NCI-H2196 treated with DMSO at 0.1 percent for 48 hours (cell line): ENCODE results near the gene ZDBF2.
"Not testable (repeated sequence)": the region's sequence is repeated elsewhere in the genome, so short reads cannot be mapped to it uniquely, and the experiment has no call there.

Source experiments
- DNase-seq: peaks from one replicate; lab custom pipeline; 2025; ENCODE audit not compliant: unreplicated experiment; lab: John Stamatoyannopoulos, UW

ZDBF2 gene

GRCh38 chr2:206274434-206275311 lies at the start of gene ZDBF2:
TSS of gene ZDBF2 (plus strand) at chr2:206274663. CDS start at chr2:206281850, 7,187 bp downstream.
- DNase-seq: no peak

- no peak for DNase-seq
Observed at GRCh38 chr2:206225435-206226232, 48.8 kb upstream of the ZDBF2 start.

- not testable (repeated sequence) for DNase-seq
Observed at GRCh38 chr2:206228636-206229035, 45.8 kb upstream of the ZDBF2 start.

- DNase-seq: no peak
Observed at GRCh38 chr2:206229642-206230041, 44.8 kb upstream of the ZDBF2 start.

- no peak for DNase-seq
Observed at GRCh38 chr2:206230060-206230762, 44.3 kb upstream of the ZDBF2 start.

- no peak for DNase-seq
Observed at GRCh38 chr2:206231669-206232286, 42.7 kb upstream of the ZDBF2 start.

- DNase-seq: no peak
Observed at GRCh38 chr2:206232287-206233035, 42.0 kb upstream of the ZDBF2 start.

- DNase-seq: no peak
Observed at GRCh38 chr2:206239157-206239556, 35.3 kb upstream of the ZDBF2 start.

GRCh38 chr2:206240327-206240726 lies 34.1 kb upstream of the ZDBF2 start:
- no peak for DNase-seq

GRCh38 chr2:206241736-206242135 lies 32.7 kb upstream of the ZDBF2 start:
- no peak for DNase-seq

GRCh38 chr2:206245265-206245672 lies 29.2 kb upstream of the ZDBF2 start:
- DNase-seq: no peak

- no peak for DNase-seq
Observed at GRCh38 chr2:206250041-206250897, 24.2 kb upstream of the ZDBF2 start.

GRCh38 chr2:206253125-206253776 lies 21.2 kb upstream of the ZDBF2 start:
- DNase-seq: no peak

- no peak for DNase-seq
Observed at GRCh38 chr2:206253777-206254166, 20.7 kb upstream of the ZDBF2 start.

- no peak for DNase-seq
Observed at GRCh38 chr2:206255003-206255402, 19.5 kb upstream of the ZDBF2 start.

GRCh38 chr2:206256706-206257205 lies 17.7 kb upstream of the ZDBF2 start:
- DNase-seq: no peak

GRCh38 chr2:206257350-206257749 lies 17.1 kb upstream of the ZDBF2 start:
- no peak for DNase-seq

- no peak for DNase-seq
Observed at GRCh38 chr2:206257861-206258260, 16.6 kb upstream of the ZDBF2 start.

- DNase-seq: not testable (repeated sequence)
Observed at GRCh38 chr2:206258615-206259014, 15.8 kb upstream of the ZDBF2 start.
